Measurements from ENCODE around the gene ATP5PF.

The ATP5PF gene

DNA sequence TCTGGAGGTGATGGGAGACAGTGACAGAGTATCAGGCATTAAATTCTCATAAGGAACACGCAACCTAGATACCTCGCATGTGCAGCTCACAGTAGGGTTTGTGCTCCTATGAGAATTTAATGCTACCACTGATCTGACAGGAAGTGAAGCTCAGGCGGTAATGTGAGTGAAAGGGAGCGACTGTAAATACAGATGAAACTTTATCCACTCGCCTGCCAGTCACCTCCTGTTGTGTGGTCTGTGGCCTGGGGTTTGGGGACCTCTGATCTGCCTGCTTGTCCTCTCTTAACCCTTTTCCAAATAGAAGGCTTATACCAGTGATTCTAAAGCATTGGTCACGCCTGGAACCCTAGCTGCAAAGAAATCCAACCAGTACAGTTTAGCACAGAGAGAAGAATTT lies 15.4 kb upstream of the ATP5PF start:
- TF ChIP-seq CTCF (IDR thresholded peaks at IDR 0.05; ENCODE audit: low read depth, low read length) = no peak
- in situ Hi-C loops (cut with HindIII; ENCODE audit: low sequenced_read_pairs) = no loop called here
- H3K4me3 ChIP-seq (ENCODE audit: low read depth, low read length) = no peak overlapping the region
- no peak for DNase-seq (ENCODE audit: low read depth, low spot score)

DNA sequence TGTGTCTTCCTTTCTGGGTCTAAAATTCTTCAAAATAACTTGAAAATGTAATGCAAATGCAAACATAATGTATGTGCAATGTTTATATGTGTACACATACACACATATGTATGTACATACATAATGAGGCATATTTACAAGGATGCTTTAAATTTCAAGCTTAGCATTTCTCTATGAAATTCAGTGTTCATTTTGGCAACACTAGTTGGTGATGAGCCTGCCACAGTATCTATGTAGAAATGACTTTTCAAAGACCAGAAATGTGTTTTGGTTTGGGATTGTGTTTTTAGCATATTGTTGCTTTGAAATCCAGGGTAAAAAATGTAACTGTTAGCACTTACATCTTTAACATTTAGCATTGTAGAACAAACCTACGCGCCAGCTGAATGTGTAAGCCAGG lies 10.2 kb upstream of the ATP5PF start:
- no peak for TF ChIP-seq CTCF (IDR thresholded peaks at IDR 0.05; ENCODE audit: low read depth, low read length)
- no peak for DNase-seq (ENCODE audit: low read depth, low spot score)
- in situ Hi-C loops (cut with HindIII; ENCODE audit: low sequenced_read_pairs) = no loop called here
- no peak overlapping the region for H3K4me3 ChIP-seq (ENCODE audit: low read depth, low read length)

DNA sequence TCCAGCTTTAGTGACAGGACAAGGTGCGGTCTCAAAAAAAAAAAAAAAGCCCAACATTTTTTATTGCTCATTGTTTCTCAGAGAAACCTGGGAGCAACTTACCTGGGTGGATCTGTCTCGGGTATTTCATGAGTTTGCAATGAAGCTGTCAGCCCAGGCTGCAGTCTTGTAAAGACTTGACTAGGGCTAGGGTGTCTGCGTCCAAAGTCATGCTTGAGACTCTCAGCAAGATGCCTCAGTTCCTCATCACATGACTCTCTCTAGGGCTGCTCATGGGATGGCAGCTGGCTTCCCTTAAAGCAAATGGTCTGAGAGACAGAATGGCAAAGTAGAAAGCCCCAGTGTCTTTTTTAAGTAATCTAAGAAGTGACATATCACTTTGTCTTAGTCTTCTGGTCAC lies 8.2 kb upstream of the ATP5PF start:
- no peak for DNase-seq (ENCODE audit: low read depth, low spot score)
- no peak overlapping the region for H3K4me3 ChIP-seq (ENCODE audit: low read depth, low read length)
- TF ChIP-seq CTCF (IDR thresholded peaks at IDR 0.05; ENCODE audit: low read depth, low read length) = no peak
- in situ Hi-C loops (cut with HindIII; ENCODE audit: low sequenced_read_pairs) = no loop called here

GRCh38 chr21:25737421-25737820 lies 2.7 kb upstream of the ATP5PF start:
- DNase-seq (ENCODE audit: low read depth, low spot score) = no peak
- in situ Hi-C loops (cut with HindIII; ENCODE audit: low sequenced_read_pairs) = no loop called here
- TF ChIP-seq CTCF (IDR thresholded peaks at IDR 0.05; ENCODE audit: low read depth, low read length) = no peak
- no peak overlapping the region for H3K4me3 ChIP-seq (ENCODE audit: low read depth, low read length)

GRCh38 chr21:25735646-25736597 lies 1.2 kb upstream of the ATP5PF start:
- peak; percentile 91 for DNase-seq (ENCODE audit: low read depth, low spot score)
- peak overlapping the region; percentile 89 for H3K4me3 ChIP-seq (ENCODE audit: low read depth, low read length)
- no peak for TF ChIP-seq CTCF (IDR thresholded peaks at IDR 0.05; ENCODE audit: low read depth, low read length)
- in situ Hi-C loops (cut with HindIII; ENCODE audit: low sequenced_read_pairs) = no loop called here

GRCh38 chr21:25734654-25734903 lies 125 bp downstream of the ATP5PF start:
- in situ Hi-C loops (cut with HindIII; ENCODE audit: low sequenced_read_pairs) = no loop called here
- no peak for TF ChIP-seq CTCF (IDR thresholded peaks at IDR 0.05; ENCODE audit: low read depth, low read length)
- DNase-seq (ENCODE audit: low read depth, low spot score) = no peak
- H3K4me3 ChIP-seq (ENCODE audit: low read depth, low read length) = peak overlapping the region; percentile 89

Data from astrocyte of the spinal cord (primary cell).